B cell (primary cell): Measurements from ENCODE around the gene MAEA. TPM values are rescaled to one million over a fixed set of nuclear protein-coding genes. Genes with fewer than 3 reads are reported as not detected.

Source experiments
- ATAC-seq: fragments of 200-7000 bp; cut with Tn5 transposase; one replicate; pipeline ENCODE4 v1.10.0; 2021; ENCODE audit warnings: low read depth, mild to moderate bottlenecking, moderate number of reproducible peaks, moderate library complexity
- CTCF ChIA-PET: fragments of 350-600 bp; sonication (Branson Sonifier 250); formaldehyde crosslinking; loops from one replicate; lab custom pipeline; 2021; ENCODE audit warnings: antibody characterized with exemption, inconsistent platforms; lab: Charles Lee
- POLR2A ChIA-PET: fragments of 350-600 bp; sonication (Branson Sonifier 250); formaldehyde crosslinking; loops from one replicate; lab custom pipeline; 2021; ENCODE audit warnings: antibody characterized with exemption; lab: Charles Lee
- DNase-seq: peaks from one replicate; pipeline ENCODE4 v3.0.0; 2013
- H2AFZ ChIP-seq: 2 replicates; pipeline ENCODE4 v1.6.1; 2012; ENCODE audit warnings: mild to moderate bottlenecking, low read depth, low read length; ENCODE audit not compliant: insufficient read depth, poor library complexity, severe bottlenecking
- H3K27ac ChIP-seq, 2 donors: 1 replicate in 1 of 2; 2 replicates in 1 of 2; pipeline ENCODE4 v1.5.1; 2012 to 2013; ENCODE audit warnings: low read length in 2 of 2, mild to moderate bottlenecking in 2 of 2, moderate library complexity in 1 of 2
- H3K27me3 ChIP-seq, 4 experiments: fragments of 200-600 bp in 1 of 4; sonication (generic) in 1 of 4; replicated peaks in 1 of 4; 1 replicate in 2 of 4; 2 replicates in 2 of 4; pipeline versions ENCODE4 v1.6.1 to v1.7.0; 2013 to 2016; ENCODE audit warnings: low read length in 3 of 4, mild to moderate bottlenecking in 2 of 4, mixed read lengths in 1 of 4, moderate library complexity in 1 of 4; ENCODE audit not compliant: insufficient read depth in 4 of 4, control insufficient read depth in 3 of 4; ENCODE audit errors: control extremely low read depth in 1 of 4
- H3K36me3 ChIP-seq, 2 experiments: replicated peaks in 1 of 2; 1 replicate in 1 of 2; 2 replicates in 1 of 2; pipeline versions ENCODE4 v1.6.1 to v1.7.1; 2013; ENCODE audit warnings: low read length in 1 of 2; ENCODE audit not compliant: insufficient read depth in 2 of 2, control insufficient read depth in 1 of 2; ENCODE audit errors: control extremely low read depth in 1 of 2, extremely low read depth in 1 of 2
- H3K4me1 ChIP-seq, 2 donors: fragments of 200-600 bp in 1 of 2; sonication (generic) in 1 of 2; 1 replicate in 1 of 2; 2 replicates in 1 of 2; pipeline versions ENCODE4 v1.5.1 to v1.6.1; 2013 to 2017; ENCODE audit warnings: low read length in 2 of 2; ENCODE audit not compliant: control insufficient read depth in 2 of 2, insufficient read depth in 2 of 2
- H3K4me2 ChIP-seq: replicated peaks from 2 replicates; pipeline ENCODE3; 2012; ENCODE audit warnings: mild to moderate bottlenecking, low read depth, low read length; ENCODE audit not compliant: poor library complexity, severe bottlenecking
- H3K4me3 ChIP-seq, 5 experiments: fragments of 200-600 bp in 1 of 5; sonication (generic) in 1 of 5; 1 replicate in 3 of 5; 2 replicates in 2 of 5; pipeline versions ENCODE4 v1.5.1 to v1.7.0; 2011 to 2016; ENCODE audit warnings: low read length in 4 of 5, mild to moderate bottlenecking in 4 of 5, low read depth in 2 of 5, control low read depth in 1 of 5, moderate library complexity in 1 of 5; ENCODE audit not compliant: insufficient read depth in 1 of 5; ENCODE audit errors: control extremely low read depth in 1 of 5, extremely low read depth in 1 of 5
- H3K79me2 ChIP-seq: fragments of 200-600 bp; sonication (generic); one replicate; pipeline ENCODE4 v1.6.0; 2016; ENCODE audit warnings: low read length; ENCODE audit not compliant: control insufficient read depth, insufficient read depth
- H3K9ac ChIP-seq: fragments of 200-600 bp; sonication (generic); 2 replicates; pipeline ENCODE4 v1.6.1; 2017; ENCODE audit warnings: mild to moderate bottlenecking, low read length, moderate library complexity
- H3K9me3 ChIP-seq, 3 donors: one replicate each; pipeline versions ENCODE4 v1.6.1 to v1.7.1; 2013; ENCODE audit warnings: low read length in 2 of 3; ENCODE audit not compliant: control insufficient read depth in 2 of 3, insufficient read depth in 1 of 3; ENCODE audit errors: control extremely low read depth in 1 of 3
- H4K20me1 ChIP-seq: 2 replicates; pipeline ENCODE4 v1.6.0; 2012; ENCODE audit warnings: mild to moderate bottlenecking, low read length; ENCODE audit not compliant: insufficient read depth, control insufficient read depth, poor library complexity, severe bottlenecking
- H3K27ac Mint-ChIP-seq: one replicate; pipeline ENCODE4 v1.8.0; 2021; ENCODE audit warnings: mixed read lengths
- H3K27me3 Mint-ChIP-seq: one replicate; pipeline ENCODE4 v1.8.0; 2021; ENCODE audit warnings: mixed read lengths
- H3K4me1 Mint-ChIP-seq: one replicate; pipeline ENCODE4 v1.8.0; 2021; ENCODE audit warnings: mixed read lengths
- H3K4me3 Mint-ChIP-seq: one replicate; pipeline ENCODE4 v1.8.0; 2021; ENCODE audit warnings: mixed read lengths
- H3K9me3 Mint-ChIP-seq: one replicate; pipeline ENCODE4 v1.8.0; 2022; ENCODE audit warnings: mixed read lengths; ENCODE audit not compliant: insufficient read depth
- CTCF ChIP-seq: fragments of 200-600 bp; IDR thresholded peaks from one replicate; pipeline ENCODE4 v1.8.0; 2022; ENCODE audit warnings: antibody characterized with exemption, mild to moderate bottlenecking
- EZH2 ChIP-seq: IDR thresholded peaks from 2 replicates; pipeline ENCODE4 v1.6.1; 2012; ENCODE audit warnings: borderline replicate concordance, low read depth, mild to moderate bottlenecking, moderate library complexity, low read length; ENCODE audit not compliant: insufficient read depth, poor library complexity, severe bottlenecking
- WGBS: methylation state at CpG from one replicate; pipeline ENCODE4 v1.1.5; 2013; ENCODE audit warnings: missing lambda C conversion rate; ENCODE audit not compliant: insufficient coverage; 5-methylcytosine and 5-hydroxymethylcytosine counted together
- intact Hi-C: fragments of 100-400 bp; cut with micrococcal nuclease; formaldehyde crosslinking; loops from one replicate; pipeline ENCODE4 v1.10.0; 2022
- polyA plus RNA-seq: library from polyadenylated mRNA; depleted of rRNA; stranded (reverse); fragments of >200 nt; gene quantifications from 2 replicates; pipeline ENCODE4 v1.2.3, GENCODE V29; 2012
- total RNA-seq, 2 donors: library from RNA; stranded (reverse); fragments of 120-200 nt in 1 of 2; gene quantifications; 1 replicate in 1 of 2; 2 replicates in 1 of 2; pipeline versions ENCODE4 v1.2.3 to v1.2.4, GENCODE V29; 2013 to 2022

MAEA gene
- total and polyA plus RNA-seq, 2 donors (not counting 1 experiment from before 2014, with no cell fraction given): 106 to 107 TPM

GRCh38 chr4:1384675-1385372, 95.1 kb downstream of the MAEA start:
- no peak overlapping the region for H3K4me3 Mint-ChIP-seq
- no peak for TF ChIP-seq CTCF
- no peak for TF ChIP-seq EZH2
- no peaks in the 10 kb centered on the region for H3K4me1 ChIP-seq
- no peak overlapping the region for H2AFZ ChIP-seq
- no peak for DNase-seq
- H4K20me1 ChIP-seq: no peaks in the 10 kb centered on the region
- no peaks in the 10 kb centered on the region for H3K27me3 Mint-ChIP-seq
- no peaks in the 10 kb centered on the region for H3K4me1 Mint-ChIP-seq
- H3K9me3 Mint-ChIP-seq: peaks cover 13% of the 10 kb centered on the region
- intact Hi-C loops: no loop called here
- H3K27ac Mint-ChIP-seq: no peak overlapping the region
- H3K27me3 ChIP-seq: no peaks in the 10 kb centered on the region
- H3K27ac ChIP-seq: no peak overlapping the region
- H3K79me2 ChIP-seq: no peaks in the 10 kb centered on the region
- ATAC-seq: no peak
- peaks cover 2 to 13% (median 8%) of the 10 kb centered on the region in 3 donors for H3K9me3 ChIP-seq
- 90% methylated on average over 16 of the region's 16 CpGs for WGBS
- ChIA-PET CTCF (no interaction called here), POLR2A (no interaction called here)
- H3K9ac ChIP-seq: no peak overlapping the region
- peaks cover 0 to 2% of the 10 kb centered on the region in 2 experiments for H3K36me3 ChIP-seq
- H3K4me2 ChIP-seq: no peak overlapping the region
- H3K4me3 ChIP-seq: no peak overlapping the region
